GM19397 (cell line): Measurements from ENCODE around the gene ENOX2.
A peak's percentile ranks its signal among the peaks of the same experiment; 100 is the strongest.

Source experiments
- ATAC-seq: cut with Tn5 transposase; IDR thresholded peaks from one replicate; pipeline ENCODE4 v1.9.1; 2021; ENCODE audit warnings: mild to moderate bottlenecking, moderate library complexity; ENCODE audit not compliant: unreplicated experiment

The ENOX2 gene

GRCh38 chrX:130885508-130885907, 17.5 kb downstream of the ENOX2 start:
- no peak for ATAC-seq

GRCh38 chrX:130884627-130885026, 18.4 kb downstream of the ENOX2 start:
- no peak for ATAC-seq

GRCh38 chrX:130879869-130880268, 23.1 kb downstream of the ENOX2 start:
- no peak for ATAC-seq

DNA sequence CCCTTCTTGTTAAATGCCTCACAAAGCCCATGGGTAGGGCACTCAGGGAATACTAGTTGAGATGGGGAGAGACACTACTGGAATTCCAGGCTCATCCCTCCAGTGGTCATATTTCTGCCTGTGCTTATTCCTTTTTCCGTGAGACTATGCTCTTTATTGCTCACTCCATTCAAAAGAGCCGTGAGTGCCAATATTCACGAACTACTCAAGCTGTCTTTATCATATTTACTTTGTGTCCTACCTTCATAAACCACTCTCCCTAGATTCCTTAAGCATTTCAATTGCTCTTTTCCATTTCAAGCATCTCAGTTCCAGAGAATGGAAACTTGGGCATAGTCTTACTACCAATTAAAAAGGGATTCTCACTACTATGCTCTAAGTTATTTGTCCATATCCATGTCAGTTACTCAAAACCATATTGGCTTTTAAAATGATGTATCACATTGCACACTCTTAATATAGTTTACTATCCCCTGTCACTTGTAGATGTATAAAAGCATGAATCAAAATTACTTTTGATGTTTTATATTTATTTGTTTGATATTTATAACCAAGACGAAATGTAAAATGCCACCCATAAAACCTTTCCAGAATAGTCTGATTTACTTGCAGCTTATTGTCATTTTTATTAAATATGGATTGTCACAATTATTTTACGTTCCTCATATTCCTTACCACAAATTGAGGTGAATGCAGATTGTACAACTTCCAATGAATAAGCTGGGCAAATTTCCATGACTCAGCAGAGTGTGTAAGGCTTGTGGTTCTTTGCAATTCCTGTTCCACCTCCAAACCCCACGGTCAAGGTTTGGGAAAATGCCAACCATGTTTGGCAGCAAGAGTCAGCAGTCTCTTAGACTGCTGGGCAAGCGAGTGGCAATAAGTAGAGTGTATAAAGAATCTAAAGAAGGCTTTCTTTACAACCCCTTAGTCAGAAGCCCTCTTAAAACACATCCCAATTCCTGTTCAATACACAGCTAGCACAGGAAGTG, 24.4 kb downstream of the ENOX2 start:
- ATAC-seq, result no peak

- ATAC-seq, result no peak
These were observed 25.1 kb downstream of the ENOX2 start for GRCh38 chrX:130877892-130878341.

DNA sequence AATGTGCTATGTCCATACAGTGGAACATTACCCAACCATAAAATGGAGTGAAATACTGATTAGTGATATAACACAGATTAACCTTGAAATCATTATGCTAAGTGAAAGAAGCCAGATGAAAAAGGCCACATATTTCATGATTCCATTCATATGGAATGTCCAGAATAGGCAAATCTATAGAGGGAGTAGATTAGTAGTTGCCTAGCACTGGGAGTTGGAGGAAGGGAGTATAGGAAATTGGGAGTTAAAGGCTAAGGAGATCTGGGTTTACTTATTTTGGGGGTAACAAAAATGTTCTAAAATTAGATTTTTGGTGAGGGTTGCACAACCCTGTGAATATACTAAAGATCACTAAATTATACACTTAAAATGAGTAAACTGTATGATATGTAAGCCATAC, 26.8 kb downstream of the ENOX2 start:
- ATAC-seq, result no peak

DNA sequence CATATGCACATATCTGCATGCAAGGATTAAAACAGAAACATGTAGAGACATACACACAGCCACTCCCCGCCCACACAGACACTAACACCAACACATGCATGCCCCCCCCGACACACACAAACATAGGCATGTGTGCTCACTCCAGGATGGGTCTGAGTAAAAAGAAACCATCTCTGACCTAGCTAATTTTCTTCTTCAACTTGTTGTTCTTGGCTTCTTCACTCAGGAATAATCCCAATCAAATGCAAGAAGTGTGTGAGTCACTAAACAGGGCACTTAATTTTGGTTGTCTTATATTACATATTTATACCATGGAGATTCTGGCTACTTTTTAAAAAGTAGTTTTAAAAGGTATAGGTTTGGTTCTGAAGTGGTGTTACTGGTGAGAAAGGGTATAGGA, 28.3 kb downstream of the ENOX2 start:
- no peak for ATAC-seq

GRCh38 chrX:130869239-130869638, 33.8 kb downstream of the ENOX2 start:
- no peak for ATAC-seq

DNA sequence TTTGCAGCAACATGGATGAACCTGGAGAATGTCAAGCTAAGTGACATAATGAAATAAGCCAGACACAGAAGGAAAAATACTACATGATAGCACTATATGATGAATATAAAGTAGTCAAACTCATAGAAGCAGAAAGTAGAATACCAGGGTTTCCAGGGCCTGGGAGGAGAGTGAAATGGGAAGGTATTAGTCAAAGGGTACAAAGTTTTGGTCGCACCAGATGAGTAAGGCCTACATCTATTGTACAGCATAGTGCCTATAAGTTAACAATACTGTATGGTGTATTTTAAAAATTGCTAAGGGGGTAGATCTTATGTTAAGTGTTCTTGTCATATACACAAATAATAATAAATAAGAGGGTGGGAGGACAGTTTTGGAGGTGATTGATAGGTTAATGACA, 41.5 kb downstream of the ENOX2 start:
- no peak for ATAC-seq

DNA sequence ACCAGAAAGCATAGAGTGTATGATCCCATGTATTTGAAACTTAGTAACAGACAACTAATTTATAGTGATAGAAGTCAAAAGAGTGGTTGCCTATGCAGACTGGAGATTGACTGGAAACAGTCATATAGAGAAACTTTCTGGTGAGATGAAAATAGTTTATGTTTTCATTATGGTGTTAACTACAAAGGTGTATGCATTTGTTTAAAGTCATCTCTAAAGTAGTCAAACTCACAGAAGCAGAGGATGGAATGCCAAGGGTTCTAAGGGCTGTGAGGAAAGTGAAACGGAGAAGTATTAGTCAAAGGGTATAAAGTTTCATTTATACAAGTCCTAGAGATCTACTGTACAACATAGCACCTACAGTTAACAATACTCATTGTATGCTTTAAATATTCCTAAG, 45.8 kb downstream of the ENOX2 start:
- ATAC-seq, result peak; percentile 74

DNA sequence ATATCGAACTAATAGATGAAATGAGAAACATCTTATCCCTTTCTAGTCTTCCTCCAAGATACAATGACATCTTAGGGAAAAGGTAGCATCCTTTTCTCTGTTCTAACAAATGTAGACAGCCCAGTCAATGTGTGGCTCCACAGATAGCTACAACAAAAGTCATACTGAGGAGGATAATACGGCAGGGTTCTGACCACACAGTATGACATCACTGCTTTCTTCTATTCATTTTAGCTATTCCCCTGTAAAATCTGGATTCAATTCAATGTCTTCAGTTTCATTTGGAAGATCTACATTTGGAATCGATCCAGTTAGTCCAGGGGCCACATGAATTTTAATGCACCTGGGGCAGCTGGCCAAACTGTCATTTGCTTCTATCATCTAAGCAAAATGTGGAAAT, 51.4 kb downstream of the ENOX2 start:
- no peak for ATAC-seq

- peak; percentile 66 for ATAC-seq
These were observed 54.2 kb downstream of the ENOX2 start for GRCh38 chrX:130848763-130849162.

GRCh38 chrX:130846746-130847145, 56.3 kb downstream of the ENOX2 start:
- no peak for ATAC-seq

DNA sequence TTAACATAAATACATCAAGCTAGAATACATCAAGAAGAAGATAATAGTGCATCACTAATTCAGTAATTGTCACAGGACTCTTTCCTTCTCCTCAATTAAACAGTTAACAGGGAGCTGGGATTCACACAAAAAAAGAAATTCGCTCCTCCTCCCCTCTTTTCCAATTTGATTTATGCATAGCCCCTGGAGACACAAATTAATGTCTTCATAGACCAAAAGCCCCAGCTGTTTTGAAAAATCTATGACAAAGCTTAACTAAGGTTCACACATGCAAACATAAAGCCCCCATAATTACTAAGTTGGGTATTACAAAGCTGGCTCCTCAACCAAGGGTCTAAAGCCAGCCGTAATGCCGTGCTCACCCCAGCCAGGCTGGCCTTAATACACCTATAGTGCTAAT, 61.2 kb downstream of the ENOX2 start:
- no peak for ATAC-seq

DNA sequence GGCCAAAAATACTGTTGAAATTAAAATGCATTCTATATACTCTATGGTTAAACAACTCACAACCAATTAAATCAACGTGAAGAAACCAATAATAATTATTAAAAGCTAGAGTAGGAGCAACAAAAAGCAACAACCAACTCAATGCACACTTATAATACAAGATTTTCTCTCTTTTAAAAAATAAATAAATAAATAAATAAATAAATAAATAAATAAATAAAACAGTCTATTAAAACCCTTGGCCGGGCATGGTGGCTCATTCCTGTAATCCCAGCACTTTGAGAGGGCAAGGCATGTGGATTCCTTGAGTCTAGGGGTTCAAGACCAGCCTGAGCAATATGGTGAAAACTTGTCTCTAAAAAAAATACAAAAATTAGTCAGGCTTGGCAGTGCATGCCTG, 62.7 kb downstream of the ENOX2 start:
- ATAC-seq, result no peak

GRCh38 chrX:130836447-130836846, 66.6 kb downstream of the ENOX2 start:
- ATAC-seq, result no peak

DNA sequence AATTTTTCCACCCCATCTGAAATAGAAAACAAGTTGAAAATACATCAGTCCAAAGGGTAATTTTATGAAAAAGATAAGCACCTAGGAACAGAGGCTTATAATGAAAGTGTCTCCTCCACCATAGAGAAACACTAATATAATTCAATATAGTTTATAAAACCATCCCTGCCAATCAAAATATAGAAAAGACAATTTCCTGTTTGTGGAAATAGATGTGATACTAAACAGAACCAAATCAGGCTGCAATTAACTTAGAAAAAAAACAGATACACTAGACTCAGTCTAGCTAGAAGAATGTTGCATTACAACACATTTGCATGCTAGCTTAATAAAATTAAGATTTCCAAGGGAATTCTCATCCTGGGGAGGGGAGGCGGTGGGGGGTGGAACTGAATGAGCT, 68.2 kb downstream of the ENOX2 start:
- no peak for ATAC-seq

DNA sequence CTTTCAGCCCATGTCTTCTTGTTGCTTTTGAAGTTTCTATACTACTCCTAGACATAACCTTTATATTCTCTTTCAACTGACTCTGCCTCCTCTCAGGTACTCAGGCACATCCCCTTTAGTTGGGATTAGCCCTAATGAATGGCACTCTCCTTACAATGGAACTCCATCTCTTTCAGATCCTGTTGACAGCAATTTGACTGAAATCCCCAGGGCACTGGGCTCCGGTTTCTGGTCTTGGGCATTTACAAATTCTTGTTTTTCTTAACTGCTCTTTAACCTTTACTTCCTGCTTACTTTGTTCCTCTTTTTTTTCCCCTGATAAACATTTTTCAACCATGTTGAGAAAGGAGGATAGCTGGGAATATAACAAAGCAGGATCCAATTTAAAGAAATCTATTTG, 68.9 kb downstream of the ENOX2 start:
- no peak for ATAC-seq

GRCh38 chrX:130831347-130831722, 71.7 kb downstream of the ENOX2 start:
- no peak for ATAC-seq

GRCh38 chrX:130830599-130831346, 72.2 kb downstream of the ENOX2 start:
- ATAC-seq, result no peak

DNA sequence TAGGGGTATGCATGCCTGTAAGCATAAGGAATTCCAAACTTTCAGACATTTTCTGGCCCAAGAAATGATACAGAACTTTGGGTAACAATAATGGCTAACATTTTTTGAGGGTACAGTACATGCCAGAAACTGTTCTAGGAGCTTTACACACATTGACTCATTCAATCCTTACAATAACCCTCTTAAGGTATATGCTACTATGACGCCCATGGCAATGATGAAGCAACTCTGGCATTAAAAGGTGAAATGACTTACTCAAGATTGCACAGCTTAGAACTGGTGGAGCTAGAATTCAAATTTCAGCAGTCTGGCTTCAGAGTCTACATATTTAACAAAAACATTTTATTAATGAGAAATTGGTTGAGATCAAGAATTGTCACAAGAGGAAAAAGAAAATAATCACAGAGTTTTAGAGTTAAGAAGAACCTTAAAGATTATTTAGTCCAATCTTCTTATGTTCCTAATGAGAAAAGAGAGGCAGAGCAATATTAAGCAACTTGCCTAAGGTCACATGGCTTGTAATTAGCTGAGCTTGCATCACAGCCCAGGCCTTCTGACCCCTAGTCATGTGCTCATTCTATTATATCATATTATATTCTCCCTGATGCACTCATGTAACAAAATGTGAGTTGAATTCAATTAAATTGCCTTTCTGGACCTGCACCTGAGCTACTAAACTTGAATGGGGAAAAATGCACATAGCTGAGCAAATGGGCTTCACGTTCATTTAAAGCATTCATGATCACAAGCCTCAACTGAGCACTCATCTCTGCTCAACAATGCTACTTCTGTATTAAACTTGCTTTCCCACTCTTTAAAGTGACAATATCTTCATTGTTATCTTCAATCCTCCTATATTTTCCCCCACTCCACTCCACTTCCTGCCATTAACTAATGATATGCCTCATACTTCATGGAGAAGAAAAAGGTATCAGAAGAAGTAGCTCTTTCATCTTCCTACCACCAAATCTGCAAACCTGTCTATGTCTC, 73.2 kb downstream of the ENOX2 start:
- ATAC-seq, result no peak
